ENCODE results near the gene IL4R.

GRCh38 chr16:27273330-27273669 lies 40.5 kb upstream of the IL4R start:
- TF ChIP-seq CTCF (IDR thresholded peaks at IDR 0.05) (no peak), POLR2A (IDR thresholded peaks at IDR 0.05) (no peak)
